ENCODE data around the gene ZBTB20.

ZBTB20 gene

DNA sequence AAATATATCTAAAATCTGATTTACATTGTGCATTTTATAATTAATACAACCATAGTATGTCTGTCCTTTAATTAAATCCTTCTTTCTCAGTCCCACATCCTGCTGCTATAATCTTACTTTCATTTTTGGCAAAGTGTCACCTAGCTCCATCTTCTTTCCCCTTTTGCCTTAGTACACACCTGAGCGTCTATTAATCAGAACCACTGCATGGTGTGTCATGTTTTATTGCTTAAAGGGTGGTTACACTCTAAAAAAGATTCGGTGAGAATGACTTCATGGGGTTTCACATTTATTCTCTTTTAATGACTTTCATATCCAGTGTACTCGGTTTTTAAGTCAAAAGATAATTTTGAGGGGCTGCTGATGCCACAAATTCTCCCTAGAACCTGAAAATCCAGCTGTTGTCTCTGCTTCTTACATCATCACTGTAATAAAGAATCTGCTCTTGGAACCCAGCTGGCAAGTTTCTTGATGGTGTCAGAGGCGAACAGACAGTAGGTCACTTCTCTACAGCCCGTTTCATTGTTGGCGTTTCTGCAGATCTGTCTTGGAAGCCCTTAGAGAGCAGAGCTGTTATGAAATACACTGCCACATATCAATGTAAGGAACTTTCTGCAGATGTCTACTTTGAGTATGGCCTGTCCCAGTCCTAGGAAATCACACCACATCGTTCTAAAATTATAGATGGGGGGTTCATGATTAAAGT, 753.6 kb downstream of the ZBTB20 start:
- H3K27ac ChIP-seq: no peak overlapping the region
- DNase-seq (ENCODE audit: low spot score): no peak
- TF ChIP-seq CTCF (conservative IDR thresholded peaks at IDR 0.05; ENCODE audit: low read depth): no peak
- POLR2A ChIA-PET (ENCODE audit: low non-redundant PET): no interaction called here
- CTCF ChIA-PET: interaction anchor here (0.6 to 2.8 kb wide), 4 partner anchors 9 to 1065 kb away, joined by 3 to 14 read pairs (median 6); no protein-coding TSS in a partner anchor

DNA sequence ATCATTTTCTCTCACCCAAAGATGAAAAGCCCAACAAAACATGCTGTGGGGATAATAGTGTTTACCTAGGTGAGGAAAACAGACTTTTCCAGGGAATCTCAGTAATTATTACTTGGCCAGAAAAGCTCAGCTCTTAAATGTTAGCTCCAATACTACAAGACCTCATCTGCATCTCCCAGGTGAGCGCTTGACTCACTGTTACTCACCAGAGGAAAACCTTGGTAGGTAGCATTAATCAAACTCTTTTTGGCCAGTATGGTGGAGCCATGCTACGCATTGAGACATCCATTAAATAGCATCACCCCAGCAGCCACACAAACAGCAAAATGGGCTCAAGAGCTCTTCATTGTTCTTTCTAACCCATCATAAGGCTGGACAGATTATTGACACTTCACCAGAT, 754.3 kb downstream of the ZBTB20 start:
- POLR2A ChIA-PET (ENCODE audit: low non-redundant PET): no interaction called here
- no peak for DNase-seq (ENCODE audit: low spot score)
- CTCF ChIA-PET: interaction anchor here (0.6 to 2.8 kb wide), 3 partner anchors 9 to 248 kb away, joined by 3 to 14 read pairs (median 7); no protein-coding TSS in a partner anchor
- no peak for TF ChIP-seq CTCF (conservative IDR thresholded peaks at IDR 0.05; ENCODE audit: low read depth)
- H3K27ac ChIP-seq: no peak overlapping the region

GRCh38 chr3:114389156-114389555, 757.9 kb downstream of the ZBTB20 start:
- H3K27ac ChIP-seq: no peak overlapping the region
- no peak for DNase-seq (ENCODE audit: low spot score)
- ChIA-PET CTCF (no interaction called here), POLR2A (ENCODE audit: low non-redundant PET) (no interaction called here)
- no peak for TF ChIP-seq CTCF (conservative IDR thresholded peaks at IDR 0.05; ENCODE audit: low read depth)

- no peak overlapping the region for H3K27ac ChIP-seq
- no peak for DNase-seq (ENCODE audit: low spot score)
- ChIA-PET CTCF (interaction anchor here (0.5 to 1.2 kb wide), 16 partner anchors 9 to 1451 kb away, joined by 3 to 14 read pairs (median 4); no protein-coding TSS in a partner anchor), POLR2A (ENCODE audit: low non-redundant PET) (no interaction called here)
- TF ChIP-seq CTCF (conservative IDR thresholded peaks at IDR 0.05; ENCODE audit: low read depth): no peak
Observed at GRCh38 chr3:114384558-114384903, 762.6 kb downstream of the ZBTB20 start.

- peak; percentile 60 for DNase-seq (ENCODE audit: low spot score)
- TF ChIP-seq CTCF (conservative IDR thresholded peaks at IDR 0.05; ENCODE audit: low read depth): peak; percentile 94
- ChIA-PET CTCF (interaction anchor here (0.5 to 1.0 kb wide), 17 partner anchors 9 to 1452 kb away, joined by 3 to 14 read pairs (median 4); no protein-coding TSS in a partner anchor), POLR2A (ENCODE audit: low non-redundant PET) (no interaction called here)
- H3K27ac ChIP-seq: no peak overlapping the region
Observed at GRCh38 chr3:114383875-114384557, 763.1 kb downstream of the ZBTB20 start.

GRCh38 chr3:114380233-114380651, 766.8 kb downstream of the ZBTB20 start:
- no peak for TF ChIP-seq CTCF (conservative IDR thresholded peaks at IDR 0.05; ENCODE audit: low read depth)
- no peak overlapping the region for H3K27ac ChIP-seq
- CTCF ChIA-PET: no interaction called here
- peak; percentile 13 for DNase-seq (ENCODE audit: low spot score)
- POLR2A ChIA-PET (ENCODE audit: low non-redundant PET): interaction anchor here (0.6 kb wide), 1 partner anchor 33 kb away, joined by 6 read pairs; no protein-coding TSS in a partner anchor

Data from RWPE1 (cell line).